MM.1S (cell line): ENCODE data around the gene RABGGTB.

Experiments
- CTCF ChIP-seq: fragments of 300-600 bp; sonication (generic); IDR thresholded peaks from 2 replicates; pipeline ENCODE4 v1.5.1; 2016; ENCODE audit warnings: antibody characterized with exemption, low read length, mixed read lengths
- EZH2 ChIP-seq: fragments of 300-600 bp; sonication (generic); optimal IDR thresholded peaks from 2 replicates; pipeline ENCODE3; 2017; ENCODE audit warnings: low read depth, mild to moderate bottlenecking, antibody characterized with exemption, low read length, mixed read lengths
- EZH2phosphoT487 ChIP-seq: fragments of 300-600 bp; sonication (generic); IDR thresholded peaks from 2 replicates; pipeline ENCODE4 v1.6.1; 2018; ENCODE audit warnings: antibody characterized with exemption, low read length

- TF ChIP-seq CTCF (no peak), EZH2 (no peak), EZH2phosphoT487 (no peak)
Observed at GRCh38 chr1:75787524-75787923, 1.5 kb downstream of the RABGGTB start.
